ENCODE measurements around the gene NKAIN4. TPM values are rescaled to one million over a fixed set of nuclear protein-coding genes. Genes with fewer than 3 reads are reported as not detected.

Gene NKAIN4
- total RNA-seq, 1 donor from 2014 or later: not detected

GRCh38 chr20:63220696-63221399 lies 33.4 kb downstream of the NKAIN4 start:
- intact Hi-C loops (cut with micrococcal nuclease): no loop called here
- H3K4me1 ChIP-seq: peaks cover 18% of the 10 kb centered on the region
- H3K4me3 ChIP-seq: no peak overlapping the region
- TF ChIP-seq CTCF (IDR thresholded peaks at IDR 0.05; ENCODE audit: borderline replicate concordance): no peak
- DNase-seq: no peak
- no peak overlapping the region for H3K27ac ChIP-seq (replicated peaks)
- H3K36me3 ChIP-seq: no peaks in the 10 kb centered on the region
- H3K9me3 ChIP-seq (replicated peaks): no peaks in the 10 kb centered on the region
- peaks cover 26% of the 10 kb centered on the region for H3K27me3 ChIP-seq (ENCODE audit: low read depth)

- H3K36me3 ChIP-seq: no peaks in the 10 kb centered on the region
- H3K4me3 ChIP-seq: no peak overlapping the region
- H3K27me3 ChIP-seq (ENCODE audit: low read depth): peaks cover 26% of the 10 kb centered on the region
- no peak for DNase-seq
- H3K4me1 ChIP-seq: peaks cover 23% of the 10 kb centered on the region
- H3K9me3 ChIP-seq (replicated peaks): no peaks in the 10 kb centered on the region
- TF ChIP-seq CTCF (IDR thresholded peaks at IDR 0.05; ENCODE audit: borderline replicate concordance): no peak
- intact Hi-C loops (cut with micrococcal nuclease): no loop called here
- H3K27ac ChIP-seq (replicated peaks): no peak overlapping the region
Observed at GRCh38 chr20:63219866-63220521, 34.3 kb downstream of the NKAIN4 start.

- no peak for TF ChIP-seq CTCF (IDR thresholded peaks at IDR 0.05; ENCODE audit: borderline replicate concordance)
- no peak overlapping the region for H3K4me3 ChIP-seq
- H3K4me1 ChIP-seq: peaks cover 23% of the 10 kb centered on the region
- H3K9me3 ChIP-seq (replicated peaks): no peaks in the 10 kb centered on the region
- H3K27me3 ChIP-seq (ENCODE audit: low read depth): peaks cover 26% of the 10 kb centered on the region
- intact Hi-C loops (cut with micrococcal nuclease): no loop called here
- no peak for DNase-seq
- no peak overlapping the region for H3K27ac ChIP-seq (replicated peaks)
- peaks cover 3% of the 10 kb centered on the region for H3K36me3 ChIP-seq
Observed at GRCh38 chr20:63219447-63219821, 34.8 kb downstream of the NKAIN4 start.

GRCh38 chr20:63218701-63219446 lies 35.4 kb downstream of the NKAIN4 start:
- peaks cover 26% of the 10 kb centered on the region for H3K4me1 ChIP-seq
- TF ChIP-seq CTCF (IDR thresholded peaks at IDR 0.05; ENCODE audit: borderline replicate concordance): no peak
- H3K27me3 ChIP-seq (ENCODE audit: low read depth): peaks cover 26% of the 10 kb centered on the region
- H3K36me3 ChIP-seq: peaks cover 8% of the 10 kb centered on the region
- H3K27ac ChIP-seq (replicated peaks): no peak overlapping the region
- H3K9me3 ChIP-seq (replicated peaks): no peaks in the 10 kb centered on the region
- no peak for DNase-seq
- no peak overlapping the region for H3K4me3 ChIP-seq
- intact Hi-C loops (cut with micrococcal nuclease): no loop called here

GRCh38 chr20:63217706-63218105 lies 36.6 kb downstream of the NKAIN4 start:
- no peaks in the 10 kb centered on the region for H3K9me3 ChIP-seq (replicated peaks)
- TF ChIP-seq CTCF (IDR thresholded peaks at IDR 0.05; ENCODE audit: borderline replicate concordance): no peak
- peaks cover 38% of the 10 kb centered on the region for H3K4me1 ChIP-seq
- no peak for DNase-seq
- no peak overlapping the region for H3K4me3 ChIP-seq
- intact Hi-C loops (cut with micrococcal nuclease): no loop called here
- H3K27ac ChIP-seq (replicated peaks): no peak overlapping the region
- peaks cover 20% of the 10 kb centered on the region for H3K36me3 ChIP-seq
- H3K27me3 ChIP-seq (ENCODE audit: low read depth): peaks cover 26% of the 10 kb centered on the region
